K562 (cell line): ENCODE results near the gene C13orf42. TPM values are rescaled to one million over a fixed set of nuclear protein-coding genes. Genes with fewer than 3 reads are reported as not detected.

Experiments
- ATAC-seq: fragments of 200-7000 bp; cut with Tn5 transposase; 3 replicates; pipeline ENCODE4 v1.9.1; 2020; ENCODE audit warnings: moderate library complexity
- BruUV-seq: library from RNA; stranded (reverse); fragments of 400-500 nt; replicated peaks from 2 replicates; lab custom pipeline; 2021; lab: Mats Ljungman, UMichigan
- CTCF ChIA-PET: fragments of 300-600 bp; formaldehyde crosslinking; extraction: SDS; loops from one replicate; lab custom pipeline; 2021; ENCODE audit warnings: low intra/inter-chr PET ratio; lab: Yijun Ruan, JAX
- POLR2A ChIA-PET: fragments of 300-600, 350-650 bp; sonication (Branson Sonifier 250); formaldehyde crosslinking; extraction: SDS; loops from one replicate; lab custom pipeline; 2021; ENCODE audit warnings: antibody characterized with exemption, inconsistent platforms; lab: Yijun Ruan, JAX
- DNase-seq, 4 experiments: peaks; one replicate each; pipeline versions ENCODE4 v3.0.0 to v3.0.0-alpha.2; 2011 to 2018; ENCODE audit warnings: low spot score in 3 of 4, mixed read lengths in 3 of 4; ENCODE audit errors: extremely low read depth in 1 of 4
- FAIRE-seq: peaks from 2 replicates; lab custom pipeline; 2011; peaks lifted over from hg19 to GRCh38; lab: Jason Lieb, UNC
- H2AFZ ChIP-seq: 2 replicates; pipeline ENCODE4 v1.6.0; 2011; ENCODE audit warnings: low read depth, low read length, control low read depth, inconsistent platforms
- H3K27ac ChIP-seq: fragments of 200-600 bp; 3 replicates; pipeline ENCODE4 v1.8.0; 2011; ENCODE audit warnings: low read depth, mild to moderate bottlenecking, control low read depth, inconsistent platforms, low read length, moderate library complexity, mixed read lengths; ENCODE audit errors: extremely low read depth
- H3K27me3 ChIP-seq, 2 experiments: fragments of 300-600 bp in 1 of 2; 2 replicates in 1 of 2; 3 replicates in 1 of 2; pipeline versions ENCODE4 v1.6.0 to v1.8.0; 2011; ENCODE audit warnings: inconsistent platforms in 2 of 2, low read length in 2 of 2, mild to moderate bottlenecking in 1 of 2, mixed read lengths in 1 of 2, moderate library complexity in 1 of 2; ENCODE audit not compliant: control insufficient read depth in 2 of 2, insufficient read depth in 2 of 2
- H3K36me3 ChIP-seq: fragments of 300-600 bp; 3 replicates; pipeline ENCODE4 v1.8.0; 2011; ENCODE audit warnings: mild to moderate bottlenecking, low read length, inconsistent platforms; ENCODE audit not compliant: control insufficient read depth, insufficient read depth
- H3K4me1 ChIP-seq, 2 experiments: fragments of 200-600 bp in 1 of 2; replicated peaks in 1 of 2; 2 replicates in 1 of 2; 3 replicates in 1 of 2; pipeline versions ENCODE4 v1.5.1 to v1.8.0; 2011; ENCODE audit warnings: inconsistent platforms in 2 of 2, low read length in 2 of 2, mild to moderate bottlenecking in 1 of 2, mixed read lengths in 1 of 2, moderate library complexity in 1 of 2; ENCODE audit not compliant: control insufficient read depth in 2 of 2, insufficient read depth in 2 of 2
- H3K4me2 ChIP-seq: 2 replicates; pipeline ENCODE4 v1.6.1; 2011; ENCODE audit warnings: low read length, control low read depth, inconsistent platforms, mixed read lengths; ENCODE audit not compliant: insufficient read depth
- H3K4me3 ChIP-seq: fragments of 200-600 bp; sonication (generic), shearing (Covaris generic); 2 replicates; pipeline ENCODE4 v1.5.1; 2016; ENCODE audit warnings: control low read depth, inconsistent platforms
- H3K79me2 ChIP-seq: fragments of 200-600 bp; 3 replicates; pipeline ENCODE4 v1.8.0; 2011; ENCODE audit warnings: low read length, inconsistent platforms; ENCODE audit not compliant: control insufficient read depth, insufficient read depth
- H3K9ac ChIP-seq, 2 experiments: 2 replicates each; pipeline versions ENCODE4 v1.6.0 to v1.6.1; 2011; ENCODE audit warnings: low read depth in 2 of 2, low read length in 2 of 2, control low read depth in 1 of 2, inconsistent platforms in 1 of 2, mild to moderate bottlenecking in 1 of 2, mixed read lengths in 1 of 2; ENCODE audit not compliant: insufficient read depth in 1 of 2
- H3K9me1 ChIP-seq: one replicate; pipeline ENCODE4 v1.6.0; 2011; ENCODE audit warnings: inconsistent platforms, mild to moderate bottlenecking, low read length, moderate library complexity; ENCODE audit not compliant: control insufficient read depth, insufficient read depth
- H3K9me3 ChIP-seq: replicated peaks from 2 replicates; pipeline ENCODE4 v1.5.1; 2011; ENCODE audit warnings: low read depth, low read length, inconsistent platforms; ENCODE audit not compliant: control insufficient read depth, insufficient read depth
- H4K20me1 ChIP-seq: replicated peaks from 2 replicates; pipeline ENCODE4 v1.6.1; 2011; ENCODE audit warnings: low read length, inconsistent platforms, mixed read lengths; ENCODE audit not compliant: control insufficient read depth, insufficient read depth
- CBX5 ChIP-seq: IDR thresholded peaks from 2 replicates; pipeline ENCODE4 v1.6.1; 2014; ENCODE audit warnings: low read depth, borderline replicate concordance
- E2F5 ChIP-seq: sonication (generic); formaldehyde crosslinking; IDR thresholded peaks from 2 replicates; pipeline ENCODE4 v1.8.0; 2022; ENCODE audit warnings: mild to moderate bottlenecking, missing genetic modification reagents
- KDM4B ChIP-seq, 2 experiments: fragments of 450-650 bp in 1 of 2; sonication (generic) in 1 of 2; IDR thresholded peaks; 2 replicates each; pipeline ENCODE4 v1.6.1; 2016 to 2017; ENCODE audit warnings: borderline replicate concordance in 2 of 2, antibody characterized with exemption in 1 of 2, low read depth in 1 of 2, mild to moderate bottlenecking in 1 of 2
- MXI1 ChIP-seq: IDR thresholded peaks from 2 replicates; pipeline ENCODE4 v1.6.1; 2011; ENCODE audit warnings: low read depth, mild to moderate bottlenecking, improper control_type of control experiment, low read length
- ZBTB2 ChIP-seq: fragments of 450-650 bp; IDR thresholded peaks from 2 replicates; pipeline ENCODE4 v1.6.1; 2016; ENCODE audit warnings: antibody characterized with exemption
- ZFP30 ChIP-seq: fragments of 250-450 bp; sonication (Bioruptor Pico); IDR thresholded peaks from 2 replicates; pipeline ENCODE4 v1.8.0; 2022; ENCODE audit warnings: moderate library complexity, mild to moderate bottlenecking, inconsistent platforms, borderline replicate concordance
- ZNF133 ChIP-seq: fragments of 250-450 bp; sonication (Bioruptor Pico); IDR thresholded peaks from 2 replicates; pipeline ENCODE4 v1.4.0; 2020; ENCODE audit warnings: mild to moderate bottlenecking
- ZNF146 ChIP-seq: IDR thresholded peaks from one replicate; pipeline ENCODE4 v1.6.1; 2018; ENCODE audit warnings: missing compliant biosample characterization; ENCODE audit not compliant: unreplicated experiment
- ZNF282 ChIP-seq: sonication (generic); formaldehyde crosslinking; IDR thresholded peaks from 2 replicates; pipeline ENCODE4 v1.8.1; 2023; ENCODE audit warnings: missing genetic modification reagents
- ZNF518B ChIP-seq: fragments of 250-450 bp; sonication (Bioruptor Pico); IDR thresholded peaks from 2 replicates; pipeline ENCODE4 v1.5.0; 2021; ENCODE audit warnings: mild to moderate bottlenecking, moderate library complexity
- WGBS: fragments of 100-300 bp; shearing (Covaris generic); methylation state at CpG from one replicate; pipeline ENCODE4 v1.1.6; 2016; ENCODE audit warnings: low coverage, mixed read lengths; ENCODE audit not compliant: insufficient coverage; ENCODE audit errors: missing lambda C conversion rate; 5-methylcytosine and 5-hydroxymethylcytosine counted together
- in situ Hi-C: fragments of 300-500 bp; cut with MboI; formaldehyde crosslinking; loops from 4 replicates; pipeline ENCODE4 v1.15.0; 2018; ENCODE audit warnings: inconsistent platforms, mixed read lengths
- intact Hi-C: fragments of 100-400 bp; cut with micrococcal nuclease; formaldehyde crosslinking; loops from 2 replicates; pipeline ENCODE4 v1.14.2; 2022
- polyA plus RNA-seq, 8 experiments: library from polyadenylated mRNA; depleted of rRNA in 4 of 8; stranded (reverse) in 5 of 8; unstranded in 3 of 8; fragments of >200 nt; fragmentation: Nextera tagmentation in 2 of 8; fragmentation: Illumina TruSeq in 1 of 8; extraction: Ambion mirVana in 2 of 8; extraction: Trizol in 1 of 8; gene quantifications; 2 replicates each; pipeline versions ENCODE4 v1.2.1 to v1.2.3, GENCODE V29; 2011 to 2014; ENCODE audit warnings: inconsistent platforms in 1 of 8, missing spikeins in 1 of 8
- total RNA-seq, 7 experiments: library from RNA; depleted of rRNA in 6 of 7; stranded (reverse); fragments of >200 nt in 6 of 7; fragmentation: Illumina TruSeq in 2 of 7; extraction: Trizol in 2 of 7; gene quantifications; 2 replicates each; pipeline versions ENCODE4 v1.2.1 to v1.2.3, GENCODE V29; 2011 to 2021; ENCODE audit warnings: low replicate concordance in 1 of 7

Gene C13orf42
- total and polyA plus RNA-seq, 9 of the 15 experiments (the other 6 are each of a cell fraction or from before 2014, with no cell fraction given), result 0.18 TPM; not detected in 8

GRCh38 chr13:51035978-51036377, 75.1 kb downstream of the C13orf42 start:
- ChIA-PET CTCF (no interaction called here), POLR2A (interaction anchor here (0.7 to 1.0 kb wide), 2 partner anchors 10 to 78 kb away, joined by 3 read pairs; no protein-coding TSS in a partner anchor)
- Histone ChIP-seq H3K9me1 (no peaks in the 10 kb centered on the region), H3K79me2 (no peaks in the 10 kb centered on the region), H4K20me1 (no peaks in the 10 kb centered on the region), H3K9ac (no peak overlapping the region), H3K4me1 (no peaks in the 10 kb centered on the region), H2AFZ (no peak overlapping the region), H3K9me3 (no peaks in the 10 kb centered on the region), H3K27ac (no peak overlapping the region), H3K36me3 (no peaks in the 10 kb centered on the region), H3K4me3 (no peak overlapping the region), H3K27me3 (peaks cover 0 to 19% of the 10 kb centered on the region in 2 experiments; a peak in 4 of 5 replicates), H3K4me2 (no peak overlapping the region)
- intact Hi-C loops (no loop called here), in situ Hi-C loops (no loop called here)
- TF ChIP-seq KDM4B (IDR thresholded peaks at IDR 0.05; ENCODE audit: borderline replicate concordance in 2 of 2, low read depth in 1 of 2), result no peak
- no peak for TF ChIP-seq ZNF146
- no TSS peak for BruUV-seq
- 0% methylated on average over 2 of the region's 2 CpGs for WGBS
- no peak for DNase-seq
- FAIRE-seq, result no peak
- ATAC-seq, result no peak

GRCh38 chr13:51035469-51035868, 75.6 kb downstream of the C13orf42 start:
- Histone ChIP-seq H3K9ac (no peak overlapping the region), H3K4me2 (no peak overlapping the region), H3K79me2 (no peaks in the 10 kb centered on the region), H3K4me3 (no peak overlapping the region), H3K36me3 (no peaks in the 10 kb centered on the region), H2AFZ (no peak overlapping the region), H3K27me3 (peaks cover 0 to 19% of the 10 kb centered on the region in 2 experiments; a peak in 4 of 5 replicates), H3K9me3 (no peaks in the 10 kb centered on the region), H4K20me1 (no peaks in the 10 kb centered on the region), H3K27ac (no peak overlapping the region), H3K9me1 (no peaks in the 10 kb centered on the region), H3K4me1 (no peaks in the 10 kb centered on the region)
- ChIA-PET POLR2A (interaction anchor here (0.6 to 1.1 kb wide), 2 partner anchors 55 to 245 kb away, joined by 3 to 4 read pairs; no protein-coding TSS in a partner anchor), CTCF (no interaction called here)
- 0% methylated on average over 4 of the region's 4 CpGs for WGBS
- ATAC-seq (no peak), FAIRE-seq (no peak), DNase-seq (no peak)
- no TSS peak for BruUV-seq
- intact Hi-C loops (no loop called here), in situ Hi-C loops (no loop called here)
- TF ChIP-seq ZNF133 (no peak), ZNF282 (CRISPR knock-in tag) (no peak), E2F5 (CRISPR knock-in tag) (no peak), CBX5 (no peak), MXI1 (no peak), ZNF518B (no peak), ZBTB2 (no peak), ZFP30 (CRISPR knock-in tag) (no peak)
